OCI-M2 (cell line): Measurements from ENCODE around the gene RNF212.

ENCODE experiments used
- DNase-seq: peaks from one replicate; lab custom pipeline; 2025; ENCODE audit not compliant: unreplicated experiment; lab: John Stamatoyannopoulos, UW

Gene RNF212

GRCh38 chr4:1115528-1116293, 2.3 kb upstream of the RNF212 start:
- DNase-seq: no peak

- no peak for DNase-seq
Observed at GRCh38 chr4:1112821-1113182, 562 bp downstream of the RNF212 start.

GRCh38 chr4:1112174-1112820, 1.1 kb downstream of the RNF212 start:
- no peak for DNase-seq

- no peak for DNase-seq
Observed at GRCh38 chr4:1111259-1111809, 2.0 kb downstream of the RNF212 start.

GRCh38 chr4:1109898-1110506, 3.4 kb downstream of the RNF212 start:
- no peak for DNase-seq

- no peak for DNase-seq
Observed at GRCh38 chr4:1109333-1109732, 4.0 kb downstream of the RNF212 start.

GRCh38 chr4:1105662-1106061, 7.7 kb downstream of the RNF212 start:
- DNase-seq: no peak

GRCh38 chr4:1105067-1105466, 8.3 kb downstream of the RNF212 start:
- DNase-seq: no peak

- no peak for DNase-seq
Observed at GRCh38 chr4:1104647-1105046, 8.7 kb downstream of the RNF212 start.

- DNase-seq: no peak
Observed at GRCh38 chr4:1099684-1100335, 13.6 kb downstream of the RNF212 start.

- no peak for DNase-seq
Observed at GRCh38 chr4:1099270-1099669, 14.1 kb downstream of the RNF212 start.

- DNase-seq: no peak
Observed at GRCh38 chr4:1098311-1098925, 14.9 kb downstream of the RNF212 start.

- DNase-seq: no peak
Observed at GRCh38 chr4:1097553-1097952, 15.8 kb downstream of the RNF212 start.

- DNase-seq: no peak
Observed at GRCh38 chr4:1096841-1097240, 16.5 kb downstream of the RNF212 start.

GRCh38 chr4:1094336-1094690, 19.1 kb downstream of the RNF212 start:
- DNase-seq: no peak

- no peak for DNase-seq
Observed at GRCh38 chr4:1093391-1094335, 19.7 kb downstream of the RNF212 start.

- DNase-seq: no peak
Observed at GRCh38 chr4:1092983-1093361, 20.4 kb downstream of the RNF212 start.

GRCh38 chr4:1092026-1092982, 21.1 kb downstream of the RNF212 start:
- no peak for DNase-seq

GRCh38 chr4:1091561-1091995, 21.8 kb downstream of the RNF212 start:
- DNase-seq: no peak
